Measurements from ENCODE around the gene TSPAN17.

DNA sequence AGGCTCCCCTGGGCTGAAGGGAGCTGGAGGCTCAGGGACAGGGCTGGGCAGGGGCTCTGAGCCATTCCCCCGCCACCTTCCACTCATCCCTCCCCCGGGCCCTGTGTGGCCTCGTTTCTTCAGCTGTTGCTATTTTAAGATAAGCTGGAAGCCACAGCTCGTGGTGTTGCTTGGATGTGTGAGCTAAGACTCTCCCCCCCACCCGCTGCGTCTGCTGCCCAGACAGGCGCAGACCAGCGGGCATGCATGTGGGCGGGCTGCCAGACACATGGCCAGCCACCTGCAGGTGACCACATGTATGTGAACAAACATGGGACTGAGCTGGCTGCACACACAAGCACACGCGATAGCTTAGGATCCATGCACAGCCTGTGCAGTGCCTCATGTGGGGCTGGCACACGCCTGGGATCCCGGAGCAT, 25.6 kb upstream of the TSPAN17 start:
- no peak for TF ChIP-seq MAFK (IDR thresholded peaks at IDR 0.05; ENCODE audit: low read length)
- TF ChIP-seq DMBX1 (CRISPR knock-in tag; IDR thresholded peaks at IDR 0.05; ENCODE audit: borderline replicate concordance) = no peak
